CD8-positive, alpha-beta memory T cell (primary cell): Measurements from ENCODE around the gene IRS2. TPM values are rescaled to one million over a fixed set of nuclear protein-coding genes. Genes with fewer than 3 reads are reported as not detected.

Source experiments
- CTCF ChIA-PET: fragments of 350-600 bp; sonication (Branson Sonifier 250); formaldehyde crosslinking; loops from one replicate; lab custom pipeline; 2021; ENCODE audit warnings: antibody characterized with exemption; lab: Charles Lee
- POLR2A ChIA-PET: fragments of 350-600 bp; sonication (Branson Sonifier 250); formaldehyde crosslinking; loops from one replicate; lab custom pipeline; 2021; ENCODE audit warnings: antibody characterized with exemption; lab: Charles Lee
- DNase-seq, 5 donors: peaks; one replicate each; pipeline versions ENCODE4 v3.0.0 to v3.0.0-alpha.2; 2020 to 2022; ENCODE audit warnings: mixed read lengths in 1 of 5
- H3K27ac ChIP-seq: one replicate; pipeline ENCODE4 v1.7.0; 2013; ENCODE audit warnings: low read depth, mild to moderate bottlenecking, low read length, moderate library complexity
- H3K27me3 ChIP-seq: 2 replicates; pipeline ENCODE4 v1.7.0; 2013; ENCODE audit warnings: low read length, mild to moderate bottlenecking; ENCODE audit not compliant: insufficient read depth, poor library complexity, severe bottlenecking
- H3K36me3 ChIP-seq: 2 replicates; pipeline ENCODE4 v1.7.0; 2013; ENCODE audit warnings: mild to moderate bottlenecking, low read length, moderate library complexity; ENCODE audit not compliant: insufficient read depth
- H3K4me1 ChIP-seq: 2 replicates; pipeline ENCODE4 v1.7.0; 2013; ENCODE audit warnings: mild to moderate bottlenecking, low read length, moderate library complexity; ENCODE audit not compliant: insufficient read depth
- H3K4me3 ChIP-seq: 2 replicates; pipeline ENCODE4 v1.7.0; 2013; ENCODE audit warnings: mild to moderate bottlenecking, low read length
- H3K9me3 ChIP-seq: 2 replicates; pipeline ENCODE4 v1.7.0; 2013; ENCODE audit warnings: mild to moderate bottlenecking, low read length
- H3K27ac Mint-ChIP-seq, 8 donors: one replicate each; pipeline ENCODE4 v1.8.0; 2020 to 2021; ENCODE audit warnings: mixed read lengths in 8 of 8, mild to moderate bottlenecking in 6 of 8, inconsistent platforms in 3 of 8, moderate library complexity in 3 of 8
- H3K27me3 Mint-ChIP-seq, 2 donors: one replicate each; pipeline ENCODE4 v1.8.0; 2020 to 2021; ENCODE audit warnings: mixed read lengths in 2 of 2, mild to moderate bottlenecking in 1 of 2, moderate library complexity in 1 of 2
- H3K36me3 Mint-ChIP-seq, 3 donors: one replicate each; pipeline ENCODE4 v1.8.0; 2020 to 2021; ENCODE audit warnings: mixed read lengths in 3 of 3, inconsistent platforms in 1 of 3, mild to moderate bottlenecking in 1 of 3
- H3K4me1 Mint-ChIP-seq, 3 donors: one replicate each; pipeline ENCODE4 v1.8.0; 2020 to 2021; ENCODE audit warnings: mixed read lengths in 3 of 3, inconsistent platforms in 1 of 3, mild to moderate bottlenecking in 1 of 3
- H3K4me3 Mint-ChIP-seq, 7 donors: one replicate each; pipeline ENCODE4 v1.8.0; 2020 to 2021; ENCODE audit warnings: mixed read lengths in 7 of 7, mild to moderate bottlenecking in 6 of 7, moderate library complexity in 4 of 7, inconsistent platforms in 2 of 7
- H3K9me3 Mint-ChIP-seq, 5 donors: one replicate each; pipeline ENCODE4 v1.8.0; 2020 to 2022; ENCODE audit warnings: mixed read lengths in 5 of 5, mild to moderate bottlenecking in 3 of 5, moderate library complexity in 2 of 5, inconsistent platforms in 1 of 5
- polyA plus RNA-seq: library from polyadenylated mRNA; unstranded; fragments of 300-500 nt; fragmentation: Illumina TruSeq; gene quantifications from one replicate; pipeline ENCODE4 v1.2.3, GENCODE V29; 2021
- total RNA-seq, 2 experiments: library from RNA; stranded (reverse); gene quantifications; one replicate each; pipeline ENCODE4 v1.2.3, GENCODE V29; 2021

Gene IRS2
- total and polyA plus RNA-seq, 3 experiments from 2014 or later, result 1.7 to 2.3 (median 2.1) TPM

DNA sequence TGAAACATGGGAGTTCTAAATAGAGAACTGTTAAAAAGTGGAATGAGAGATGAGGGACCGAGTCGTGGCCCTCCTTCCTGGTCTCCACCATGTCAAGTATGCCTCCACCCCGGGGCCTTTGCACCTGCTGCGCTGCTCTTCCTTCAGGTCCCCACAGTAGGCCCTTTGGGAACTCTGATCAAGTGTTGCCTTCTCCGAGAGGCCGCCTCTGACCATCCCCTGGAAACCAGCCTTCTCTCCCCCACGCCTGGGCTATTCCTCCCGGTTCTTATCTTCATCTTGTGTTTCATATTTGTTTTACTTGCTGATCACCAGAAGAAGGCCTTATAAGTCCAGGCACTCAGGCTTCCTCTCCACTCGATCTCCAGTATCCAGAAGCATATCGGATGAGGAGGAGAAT, 40.0 kb downstream of the IRS2 start:
- H3K36me3 Mint-ChIP-seq, result peaks cover 0 to 2% (median 0%) of the 10 kb centered on the region in 3 donors
- peaks cover 0 to 3% of the 10 kb centered on the region in 2 donors for H3K27me3 Mint-ChIP-seq
- peaks cover 0 to 5% (median 0%) of the 10 kb centered on the region in 5 donors for H3K9me3 Mint-ChIP-seq
- DNase-seq, result no peak
- Histone ChIP-seq H3K4me1 (no peaks in the 10 kb centered on the region), H3K27me3 (no peaks in the 10 kb centered on the region), H3K9me3 (no peaks in the 10 kb centered on the region), H3K36me3 (no peaks in the 10 kb centered on the region), H3K4me3 (no peak overlapping the region), H3K27ac (no peak overlapping the region)
- no peak overlapping the region for H3K27ac Mint-ChIP-seq
- peaks cover 6 to 13% (median 12%) of the 10 kb centered on the region in 3 donors for H3K4me1 Mint-ChIP-seq
- no peak overlapping the region for H3K4me3 Mint-ChIP-seq
- POLR2A ChIA-PET, result no interaction called here
- CTCF ChIA-PET, result no interaction called here

- peaks cover 6 to 13% (median 12%) of the 10 kb centered on the region in 3 donors for H3K4me1 Mint-ChIP-seq
- no peak overlapping the region for H3K4me3 ChIP-seq
- no peaks in the 10 kb centered on the region for H3K4me1 ChIP-seq
- POLR2A ChIA-PET, result interaction anchor here (0.7 kb wide), 1 partner anchor 38 kb away, joined by 3 read pairs; no protein-coding TSS in a partner anchor
- CTCF ChIA-PET, result no interaction called here
- H3K4me3 Mint-ChIP-seq, result no peak overlapping the region
- no peak for DNase-seq
- no peaks in the 10 kb centered on the region for H3K9me3 ChIP-seq
- no peaks in the 10 kb centered on the region for H3K27me3 ChIP-seq
- H3K9me3 Mint-ChIP-seq, result peaks cover 0 to 5% (median under 1%) of the 10 kb centered on the region in 5 donors
- peaks cover 0 to 2% (median 0%) of the 10 kb centered on the region in 3 donors for H3K36me3 Mint-ChIP-seq
- H3K27ac ChIP-seq, result no peak overlapping the region
- peaks cover 0 to 3% of the 10 kb centered on the region in 2 donors for H3K27me3 Mint-ChIP-seq
- H3K27ac Mint-ChIP-seq, result no peak overlapping the region
- no peaks in the 10 kb centered on the region for H3K36me3 ChIP-seq
These were observed 40.7 kb downstream of the IRS2 start for GRCh38 chr13:109745702-109746101.

DNA sequence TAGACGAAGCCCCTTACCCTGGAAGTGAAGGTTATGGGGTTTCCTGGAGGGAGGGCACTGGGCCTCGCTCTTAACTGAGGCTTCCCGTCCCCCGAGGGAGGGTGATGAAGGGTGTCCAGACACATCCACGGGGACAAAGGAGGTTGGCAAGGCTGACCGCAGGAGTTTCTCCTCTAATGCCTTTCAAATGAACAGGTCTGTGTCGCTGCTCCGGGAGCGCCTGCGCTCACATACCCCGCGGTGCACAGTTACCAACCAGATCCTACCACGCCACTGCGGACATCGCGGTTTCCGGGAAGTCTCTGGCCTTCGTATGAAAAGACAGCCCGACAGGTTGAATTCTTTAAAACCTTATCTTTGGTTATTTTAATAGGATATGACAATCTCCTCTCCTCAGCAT, 41.3 kb downstream of the IRS2 start:
- no peak overlapping the region for H3K4me3 ChIP-seq
- H3K9me3 ChIP-seq, result no peaks in the 10 kb centered on the region
- H3K36me3 Mint-ChIP-seq, result peaks cover 0 to 2% (median 0%) of the 10 kb centered on the region in 3 donors
- ChIA-PET CTCF (no interaction called here), POLR2A (no interaction called here)
- peaks cover 0 to 6% (median 2%) of the 10 kb centered on the region in 5 donors for H3K9me3 Mint-ChIP-seq
- peaks cover 6 to 13% (median 12%) of the 10 kb centered on the region in 3 donors for H3K4me1 Mint-ChIP-seq
- no peak overlapping the region for H3K4me3 Mint-ChIP-seq
- H3K36me3 ChIP-seq, result no peaks in the 10 kb centered on the region
- DNase-seq, result no peak
- no peaks in the 10 kb centered on the region for H3K27me3 ChIP-seq
- H3K4me1 ChIP-seq, result no peaks in the 10 kb centered on the region
- H3K27me3 Mint-ChIP-seq, result peaks cover 0 to 3% of the 10 kb centered on the region in 2 donors
- H3K27ac ChIP-seq, result no peak overlapping the region
- no peak overlapping the region for H3K27ac Mint-ChIP-seq

GRCh38 chr13:109744512-109745051, 41.8 kb downstream of the IRS2 start:
- POLR2A ChIA-PET, result no interaction called here
- Histone ChIP-seq H3K36me3 (no peaks in the 10 kb centered on the region), H3K4me1 (no peaks in the 10 kb centered on the region), H3K9me3 (no peaks in the 10 kb centered on the region), H3K27ac (no peak overlapping the region), H3K4me3 (no peak overlapping the region), H3K27me3 (no peaks in the 10 kb centered on the region)
- H3K27ac Mint-ChIP-seq, result no peak overlapping the region
- peaks cover 6 to 13% (median 12%) of the 10 kb centered on the region in 3 donors for H3K4me1 Mint-ChIP-seq
- H3K36me3 Mint-ChIP-seq, result no peaks in the 10 kb centered on the region
- H3K27me3 Mint-ChIP-seq, result peaks cover 0 to 3% of the 10 kb centered on the region in 2 donors
- CTCF ChIA-PET, result interaction anchor here (1.2 kb wide), 1 partner anchor 14 kb away, joined by 3 read pairs; no protein-coding TSS in a partner anchor
- H3K4me3 Mint-ChIP-seq, result no peak overlapping the region
- H3K9me3 Mint-ChIP-seq, result peaks cover 0 to 6% (median 2%) of the 10 kb centered on the region in 5 donors
- no peak for DNase-seq

GRCh38 chr13:109743706-109744453, 42.5 kb downstream of the IRS2 start:
- H3K4me3 ChIP-seq, result no peak overlapping the region
- peak overlapping the region in 1 of 7 donors; percentile 51 for H3K4me3 Mint-ChIP-seq
- CTCF ChIA-PET, result interaction anchor here (1.2 kb wide), 1 partner anchor 14 kb away, joined by 3 read pairs; no protein-coding TSS in a partner anchor
- POLR2A ChIA-PET, result no interaction called here
- no peaks in the 10 kb centered on the region for H3K9me3 ChIP-seq
- no peaks in the 10 kb centered on the region for H3K36me3 ChIP-seq
- H3K4me1 ChIP-seq, result no peaks in the 10 kb centered on the region
- peaks cover 6 to 13% (median 12%) of the 10 kb centered on the region in 3 donors for H3K4me1 Mint-ChIP-seq
- no peak overlapping the region for H3K27ac ChIP-seq
- H3K9me3 Mint-ChIP-seq, result peaks cover 0 to 6% (median 2%) of the 10 kb centered on the region in 5 donors
- no peaks in the 10 kb centered on the region for H3K27me3 ChIP-seq
- no peaks in the 10 kb centered on the region for H3K36me3 Mint-ChIP-seq
- H3K27me3 Mint-ChIP-seq, result peaks cover 0 to 3% of the 10 kb centered on the region in 2 donors
- no peak for DNase-seq
- no peak overlapping the region for H3K27ac Mint-ChIP-seq

DNA sequence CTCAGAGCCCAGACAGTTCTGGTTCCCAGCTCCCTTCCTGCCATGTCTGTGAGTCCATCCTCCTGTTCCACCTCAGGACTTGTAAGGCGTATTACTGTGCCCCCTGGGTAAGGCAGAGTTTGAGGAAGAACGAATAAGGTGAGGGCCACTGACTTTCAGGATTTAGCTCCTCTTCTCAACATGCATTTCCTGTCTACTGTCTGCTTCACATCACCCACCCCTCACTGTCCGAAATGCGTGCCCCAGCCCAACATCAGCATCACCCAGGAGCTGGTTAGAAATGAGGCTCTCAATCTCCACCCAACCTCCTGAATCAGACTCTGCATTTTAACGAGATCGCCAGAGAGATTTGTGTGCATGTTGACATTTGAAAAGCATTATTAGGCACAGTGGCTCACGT, 44.4 kb downstream of the IRS2 start:
- CTCF ChIA-PET, result no interaction called here

GRCh38 chr13:109740721-109741120, 45.7 kb downstream of the IRS2 start:
- H3K27me3 ChIP-seq, result no peaks in the 10 kb centered on the region
- Mint-ChIP-seq H3K4me1 (peaks cover 6 to 13% (median 12%) of the 10 kb centered on the region in 3 donors), H3K36me3 (no peaks in the 10 kb centered on the region), H3K9me3 (peaks cover 0 to 3% (median 2%) of the 10 kb centered on the region in 5 donors), H3K27me3 (peaks cover 0 to 2% of the 10 kb centered on the region in 2 donors), H3K27ac (no peak overlapping the region), H3K4me3 (no peak overlapping the region)
- H3K4me3 ChIP-seq, result no peak overlapping the region
- H3K4me1 ChIP-seq, result no peaks in the 10 kb centered on the region
- ChIA-PET CTCF (no interaction called here), POLR2A (no interaction called here)
- no peaks in the 10 kb centered on the region for H3K36me3 ChIP-seq
- H3K9me3 ChIP-seq, result no peaks in the 10 kb centered on the region
- H3K27ac ChIP-seq, result no peak overlapping the region
- DNase-seq, result no peak

More for the DNA sequence above, 44.4 kb downstream of the IRS2 start:
- no peak for DNase-seq
- peaks cover 0 to 5% of the 10 kb centered on the region in 2 donors for H3K27me3 Mint-ChIP-seq
- H3K36me3 Mint-ChIP-seq, result no peaks in the 10 kb centered on the region
- Histone ChIP-seq H3K36me3 (no peaks in the 10 kb centered on the region), H3K27ac (no peak overlapping the region), H3K9me3 (no peaks in the 10 kb centered on the region), H3K4me3 (no peak overlapping the region), H3K4me1 (no peaks in the 10 kb centered on the region), H3K27me3 (no peaks in the 10 kb centered on the region)
- no peak overlapping the region for H3K4me3 Mint-ChIP-seq
- no peak overlapping the region for H3K27ac Mint-ChIP-seq
- POLR2A ChIA-PET, result no interaction called here
- peaks cover 0 to 6% (median 2%) of the 10 kb centered on the region in 5 donors for H3K9me3 Mint-ChIP-seq
- peaks cover 6 to 13% (median 12%) of the 10 kb centered on the region in 3 donors for H3K4me1 Mint-ChIP-seq

GRCh38 chr13:109740121-109740520, 46.3 kb downstream of the IRS2 start:
- Mint-ChIP-seq H3K27me3 (peaks cover 0 to 2% of the 10 kb centered on the region in 2 donors), H3K36me3 (no peaks in the 10 kb centered on the region), H3K27ac (no peak overlapping the region), H3K4me3 (no peak overlapping the region), H3K9me3 (peaks cover 0 to 3% (median 2%) of the 10 kb centered on the region in 5 donors), H3K4me1 (peaks cover 6 to 13% (median 12%) of the 10 kb centered on the region in 3 donors)
- CTCF ChIA-PET, result no interaction called here
- DNase-seq, result no peak
- POLR2A ChIA-PET, result no interaction called here
- no peaks in the 10 kb centered on the region for H3K9me3 ChIP-seq
- H3K27me3 ChIP-seq, result no peaks in the 10 kb centered on the region
- H3K4me3 ChIP-seq, result no peak overlapping the region
- no peaks in the 10 kb centered on the region for H3K36me3 ChIP-seq
- no peak overlapping the region for H3K27ac ChIP-seq
- H3K4me1 ChIP-seq, result no peaks in the 10 kb centered on the region
